HEK293 (cell line): ENCODE results near the gene XRCC2.

ENCODE experiments used
- CTCF ChIA-PET: fragments of 350-600 bp; formaldehyde crosslinking; extraction: SDS; loops from one replicate; lab custom pipeline; 2021; ENCODE audit warnings: antibody characterized with exemption; lab: Yijun Ruan, JAX
- POLR2A ChIA-PET: fragments of 300-600 bp; formaldehyde crosslinking; extraction: SDS; loops from one replicate; lab custom pipeline; 2020; ENCODE audit warnings: antibody characterized with exemption, inconsistent platforms; lab: Yijun Ruan, JAX
- H3K27ac ChIP-seq: fragments of 200-500 bp; sonication (Bioruptor generic); 2 replicates; pipeline ENCODE4 v1.5.1; 2014; ENCODE audit warnings: low read depth, low read length, control low read depth, inconsistent platforms; ENCODE audit errors: extremely low read depth
- H3K36me3 ChIP-seq, 2 experiments: fragments of 200-500 bp in 1 of 2; sonication (Bioruptor generic) in 1 of 2; 1 replicate in 1 of 2; 2 replicates in 1 of 2; pipeline ENCODE4 v1.5.1; 2014 to 2017; ENCODE audit warnings: inconsistent platforms in 2 of 2, low read length in 2 of 2; ENCODE audit not compliant: control insufficient read depth in 2 of 2, insufficient read depth in 1 of 2
- H3K4me1 ChIP-seq: fragments of 200-500 bp; sonication (Bioruptor generic); 2 replicates; pipeline ENCODE4 v1.5.1; 2014; ENCODE audit warnings: mild to moderate bottlenecking, low read length, inconsistent platforms; ENCODE audit not compliant: control insufficient read depth, insufficient read depth
- H3K4me3 ChIP-seq: 2 replicates; pipeline ENCODE4 v1.5.1; 2011; ENCODE audit warnings: low read depth, mild to moderate bottlenecking, control low read depth, low read length, moderate library complexity
- H3K9me3 ChIP-seq: fragments of 200-500 bp; sonication (Bioruptor generic); 2 replicates; pipeline ENCODE4 v1.5.1; 2014; ENCODE audit warnings: low read depth, low read length, inconsistent platforms; ENCODE audit not compliant: control insufficient read depth, insufficient read depth
- EGR2 ChIP-seq: fragments of 450-650 bp; formaldehyde crosslinking; IDR thresholded peaks from 2 replicates; pipeline ENCODE4 v1.5.1; 2016; ENCODE audit warnings: low read depth, missing biosample characterization, missing genetic modification characterization
- GLIS2 ChIP-seq: fragments of 450-650 bp; formaldehyde crosslinking; IDR thresholded peaks from 2 replicates; pipeline ENCODE4 v1.5.1; 2016; ENCODE audit warnings: missing biosample characterization, missing genetic modification characterization
- HOXC10 ChIP-seq: sonication (generic); formaldehyde crosslinking; IDR thresholded peaks from 2 replicates; pipeline ENCODE4 v1.8.1; 2023; ENCODE audit warnings: mild to moderate bottlenecking, missing genetic modification reagents
- INSM2 ChIP-seq: fragments of 450-650 bp; formaldehyde crosslinking; IDR thresholded peaks from 2 replicates; pipeline ENCODE4 v1.5.1; 2016; ENCODE audit warnings: missing biosample characterization, missing genetic modification characterization
- SALL2 ChIP-seq: fragments of 450-650 bp; formaldehyde crosslinking; IDR thresholded peaks from 2 replicates; pipeline ENCODE4 v1.5.0; 2017; ENCODE audit warnings: missing biosample characterization, mild to moderate bottlenecking, missing genetic modification characterization, borderline replicate concordance
- SCRT1 ChIP-seq: fragments of 450-650 bp; formaldehyde crosslinking; IDR thresholded peaks from 2 replicates; pipeline ENCODE4 v1.5.1; 2016; ENCODE audit warnings: missing biosample characterization, missing genetic modification characterization, borderline replicate concordance
- SCRT2 ChIP-seq: fragments of 450-650 bp; formaldehyde crosslinking; IDR thresholded peaks from 2 replicates; pipeline ENCODE4 v1.5.1; 2016; ENCODE audit warnings: missing biosample characterization, missing genetic modification characterization
- TSHZ1 ChIP-seq: fragments of 450-650 bp; formaldehyde crosslinking; IDR thresholded peaks from 2 replicates; pipeline ENCODE4 v1.5.1; 2016; ENCODE audit warnings: missing biosample characterization, missing genetic modification characterization, borderline replicate concordance
- YY1 ChIP-seq: fragments of 450-650 bp; formaldehyde crosslinking; IDR thresholded peaks from 2 replicates; pipeline ENCODE4 v1.5.1; 2018; ENCODE audit warnings: missing biosample characterization, missing genetic modification characterization
- ZBTB1 ChIP-seq: fragments of 450-650 bp; formaldehyde crosslinking; IDR thresholded peaks from 2 replicates; pipeline ENCODE4 v1.5.1; 2016; ENCODE audit warnings: missing biosample characterization, missing genetic modification characterization
- ZEB2 ChIP-seq: fragments of 450-650 bp; formaldehyde crosslinking; IDR thresholded peaks from 2 replicates; pipeline ENCODE4 v1.5.1; 2016; ENCODE audit warnings: missing biosample characterization, missing genetic modification characterization
- ZFHX2 ChIP-seq: fragments of 450-650 bp; formaldehyde crosslinking; conservative IDR thresholded peaks from 2 replicates; pipeline ENCODE4 v1.5.1; 2016; ENCODE audit warnings: missing biosample characterization, missing genetic modification characterization
- ZFP37 ChIP-seq: fragments of 450-650 bp; formaldehyde crosslinking; IDR thresholded peaks from 2 replicates; pipeline ENCODE4 v1.5.1; 2016; ENCODE audit warnings: missing biosample characterization, missing genetic modification characterization
- ZFP41 ChIP-seq: fragments of 450-650 bp; formaldehyde crosslinking; IDR thresholded peaks from 2 replicates; pipeline ENCODE4 v1.5.1; 2016; ENCODE audit warnings: missing biosample characterization, missing genetic modification characterization, borderline replicate concordance
- ZNF184 ChIP-seq: fragments of 450-650 bp; IDR thresholded peaks from 2 replicates; pipeline ENCODE4 v1.5.1; 2018; ENCODE audit warnings: missing biosample characterization, mild to moderate bottlenecking, missing genetic modification characterization
- ZNF280C ChIP-seq: fragments of 450-650 bp; formaldehyde crosslinking; IDR thresholded peaks from 2 replicates; pipeline ENCODE4 v1.5.1; 2016; ENCODE audit warnings: missing biosample characterization, missing genetic modification characterization
- ZNF629 ChIP-seq: fragments of 450-650 bp; formaldehyde crosslinking; IDR thresholded peaks from 2 replicates; pipeline ENCODE4 v1.5.1; 2017; ENCODE audit warnings: missing biosample characterization, missing genetic modification characterization
- ZNF664 ChIP-seq: fragments of 450-650 bp; formaldehyde crosslinking; IDR thresholded peaks from 2 replicates; pipeline ENCODE4 v1.5.1; 2016; ENCODE audit warnings: missing biosample characterization, missing genetic modification characterization
- ZNF768 ChIP-seq: fragments of 450-650 bp; formaldehyde crosslinking; IDR thresholded peaks from 2 replicates; pipeline ENCODE4 v1.5.1; 2018; ENCODE audit warnings: missing biosample characterization, mild to moderate bottlenecking, missing genetic modification characterization
- ZNF791 ChIP-seq: fragments of 450-650 bp; formaldehyde crosslinking; IDR thresholded peaks from 2 replicates; pipeline ENCODE4 v1.5.1; 2016; ENCODE audit warnings: missing biosample characterization, missing genetic modification characterization

The XRCC2 gene

GRCh38 chr7:152601305-152601798 lies 74.6 kb downstream of the XRCC2 start:
- no peaks in the 10 kb centered on the region for H3K36me3 ChIP-seq
- H3K27ac ChIP-seq = no peak overlapping the region
- no peaks in the 10 kb centered on the region for H3K4me1 ChIP-seq
- H3K4me3 ChIP-seq = no peak overlapping the region
- no peaks in the 10 kb centered on the region for H3K9me3 ChIP-seq
- no peak for TF ChIP-seq SCRT1 (tag by site-specific recombination)
- TF ChIP-seq ZBTB1 = no peak
- TF ChIP-seq ZNF629 (tag by site-specific recombination) = no peak
- no peak for TF ChIP-seq ZNF768
- no peak for TF ChIP-seq ZNF664
- no peak for TF ChIP-seq TSHZ1 (tag by site-specific recombination)
- TF ChIP-seq YY1 (tag by site-specific recombination) = no peak
- no peak for TF ChIP-seq ZFP37
- ChIA-PET POLR2A (no interaction called here), CTCF (no interaction called here)

GRCh38 chr7:152600266-152600665 lies 75.7 kb downstream of the XRCC2 start:
- H3K4me1 ChIP-seq = no peaks in the 10 kb centered on the region
- no peaks in the 10 kb centered on the region for H3K36me3 ChIP-seq
- no peaks in the 10 kb centered on the region for H3K9me3 ChIP-seq
- CTCF ChIA-PET = interaction anchor here (0.6 kb wide), 1 partner anchor 40 kb away, joined by 3 read pairs; no protein-coding TSS in a partner anchor
- TF ChIP-seq ZBTB1 (no peak), INSM2 (tag by site-specific recombination) (no peak), HOXC10 (no peak), GLIS2 (tag by site-specific recombination) (no peak), ZFP41 (no peak), ZNF184 (no peak), ZNF280C (tag by site-specific recombination) (no peak), ZNF791 (tag by site-specific recombination) (no peak), SCRT2 (tag by site-specific recombination) (no peak), SALL2 (no peak)
- POLR2A ChIA-PET = no interaction called here
- no peak overlapping the region for H3K4me3 ChIP-seq
- no peak overlapping the region for H3K27ac ChIP-seq

- H3K36me3 ChIP-seq = no peaks in the 10 kb centered on the region
- H3K9me3 ChIP-seq = no peaks in the 10 kb centered on the region
- CTCF ChIA-PET = no interaction called here
- TF ChIP-seq ZEB2 (tag by site-specific recombination) (no peak), EGR2 (tag by site-specific recombination) (peak; percentile 82), ZFHX2 (tag by site-specific recombination) (peak; percentile 82)
- no peak overlapping the region for H3K4me3 ChIP-seq
- H3K27ac ChIP-seq = no peak overlapping the region
- no peaks in the 10 kb centered on the region for H3K4me1 ChIP-seq
- POLR2A ChIA-PET = no interaction called here
Measured at GRCh38 chr7:152597507-152597906, 78.4 kb downstream of the XRCC2 start.
